COLO829 (cell line): ENCODE data around the gene SLC13A2.
"Not testable (repeated sequence)": the region's sequence is repeated elsewhere in the genome, so short reads cannot be mapped to it uniquely, and the experiment has no call there.

Experiments used
- DNase-seq: peaks from one replicate; pipeline ENCODE4 v3.0.0; 2012; ENCODE audit warnings: low spot score

Gene SLC13A2, protein sequence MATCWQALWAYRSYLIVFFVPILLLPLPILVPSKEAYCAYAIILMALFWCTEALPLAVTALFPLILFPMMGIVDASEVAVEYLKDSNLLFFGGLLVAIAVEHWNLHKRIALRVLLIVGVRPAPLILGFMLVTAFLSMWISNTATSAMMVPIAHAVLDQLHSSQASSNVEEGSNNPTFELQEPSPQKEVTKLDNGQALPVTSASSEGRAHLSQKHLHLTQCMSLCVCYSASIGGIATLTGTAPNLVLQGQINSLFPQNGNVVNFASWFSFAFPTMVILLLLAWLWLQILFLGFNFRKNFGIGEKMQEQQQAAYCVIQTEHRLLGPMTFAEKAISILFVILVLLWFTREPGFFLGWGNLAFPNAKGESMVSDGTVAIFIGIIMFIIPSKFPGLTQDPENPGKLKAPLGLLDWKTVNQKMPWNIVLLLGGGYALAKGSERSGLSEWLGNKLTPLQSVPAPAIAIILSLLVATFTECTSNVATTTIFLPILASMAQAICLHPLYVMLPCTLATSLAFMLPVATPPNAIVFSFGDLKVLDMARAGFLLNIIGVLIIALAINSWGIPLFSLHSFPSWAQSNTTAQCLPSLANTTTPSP

DNA sequence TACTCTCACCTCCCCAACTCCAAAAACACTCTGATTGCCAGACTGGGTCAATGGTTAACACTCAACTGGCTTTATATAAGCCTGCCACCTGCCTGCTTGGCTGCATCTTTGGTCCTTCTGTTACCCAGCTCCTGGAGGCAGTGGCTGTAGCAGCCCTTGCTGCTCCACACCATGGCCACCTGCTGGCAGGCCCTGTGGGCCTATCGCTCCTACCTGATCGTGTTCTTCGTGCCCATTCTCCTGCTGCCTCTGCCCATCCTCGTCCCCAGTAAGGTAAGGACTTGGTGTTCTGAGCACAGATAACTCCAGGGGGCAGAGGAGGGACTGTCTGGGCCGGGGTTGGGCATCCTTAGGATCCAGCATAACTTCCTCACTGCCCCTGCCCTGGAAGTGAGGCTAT is at the start of gene SLC13A2:
Gene SLC13A2, plus strand, starts transcription at position 103 of the 400 bp plus-strand sequence. Its CDS starts 69 bp downstream, at position 172.
- no peak for DNase-seq

DNA sequence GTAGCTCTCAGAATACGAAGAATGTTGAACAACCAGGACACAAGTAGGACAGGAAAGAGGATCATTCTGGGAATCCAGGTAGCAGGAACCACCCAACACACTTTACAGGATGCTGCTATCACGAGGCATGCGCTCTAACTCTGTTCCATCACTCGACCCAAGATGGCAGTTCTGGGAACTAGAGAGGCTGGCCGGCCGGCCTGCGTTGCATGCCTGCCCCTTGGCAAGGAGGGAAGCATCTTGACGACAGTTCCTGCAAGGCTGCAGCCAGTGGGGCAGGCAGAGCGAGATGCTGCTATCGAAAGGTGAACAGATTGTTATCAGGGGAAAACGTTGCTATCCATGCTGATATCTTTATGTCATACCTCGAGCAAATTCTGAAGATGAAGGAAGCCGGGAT is 48.2 kb upstream of the SLC13A2 start:
- DNase-seq, result no peak

DNA sequence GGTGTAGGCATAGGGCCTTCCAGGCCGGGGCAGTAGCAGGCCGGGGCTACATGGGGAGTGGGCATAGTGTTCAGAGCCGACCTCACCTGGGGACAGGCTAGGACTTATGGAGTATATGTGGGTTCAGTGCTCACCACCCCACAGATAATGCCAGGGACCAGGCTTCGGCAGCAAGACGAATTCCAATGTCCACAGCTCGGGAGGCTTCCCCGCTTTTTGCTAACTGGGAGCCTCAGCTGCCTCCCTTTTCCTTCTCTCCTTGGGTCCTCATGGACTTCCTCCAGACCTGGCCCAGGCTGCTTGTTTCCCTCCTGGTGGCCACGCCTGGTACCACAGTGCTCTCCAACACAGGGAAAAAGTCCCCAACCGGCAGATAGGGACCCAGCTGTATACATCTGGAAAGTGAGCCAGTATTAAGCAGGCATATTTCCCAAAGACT is 47.3 kb upstream of the SLC13A2 start:
- no peak for DNase-seq

DNA sequence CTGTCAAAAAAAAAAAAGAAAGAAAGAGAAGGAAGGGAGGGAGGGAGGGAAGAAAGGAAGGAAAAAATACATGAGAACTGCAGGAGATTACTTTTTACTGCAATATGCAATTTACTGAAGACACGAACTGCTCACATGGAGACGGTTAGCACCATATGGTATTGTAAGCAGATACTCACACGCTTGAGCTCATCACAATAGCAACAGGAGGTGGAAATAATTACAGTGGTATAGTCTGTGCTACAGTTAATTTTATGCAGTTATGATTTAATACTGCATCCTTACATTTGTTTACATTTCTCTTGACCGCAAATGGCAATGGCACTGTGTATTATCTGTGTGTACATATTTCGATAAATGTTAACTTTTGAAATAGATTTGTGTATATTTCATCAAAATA is 46.1 kb upstream of the SLC13A2 start:
- DNase-seq, result no peak

DNA sequence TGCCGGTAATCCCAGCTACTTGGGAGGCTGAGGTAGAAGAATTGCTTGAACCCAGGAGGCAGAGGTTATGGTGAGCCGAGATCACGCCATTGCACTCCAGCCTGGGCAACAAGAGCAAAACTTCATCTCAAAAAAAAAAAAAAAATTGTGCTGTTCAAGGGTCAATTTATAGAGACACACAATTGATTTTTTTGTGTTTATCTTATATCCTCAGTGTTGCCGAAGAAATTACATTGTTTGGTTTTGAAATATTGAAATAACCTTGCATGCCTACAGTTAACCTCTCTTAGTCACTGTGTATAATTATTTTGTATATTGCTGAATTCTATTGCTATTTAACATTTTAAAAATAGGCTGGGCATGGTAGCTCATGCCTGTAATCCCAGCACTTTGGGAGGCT is 45.5 kb upstream of the SLC13A2 start:
- not testable (repeated sequence) for DNase-seq

DNA sequence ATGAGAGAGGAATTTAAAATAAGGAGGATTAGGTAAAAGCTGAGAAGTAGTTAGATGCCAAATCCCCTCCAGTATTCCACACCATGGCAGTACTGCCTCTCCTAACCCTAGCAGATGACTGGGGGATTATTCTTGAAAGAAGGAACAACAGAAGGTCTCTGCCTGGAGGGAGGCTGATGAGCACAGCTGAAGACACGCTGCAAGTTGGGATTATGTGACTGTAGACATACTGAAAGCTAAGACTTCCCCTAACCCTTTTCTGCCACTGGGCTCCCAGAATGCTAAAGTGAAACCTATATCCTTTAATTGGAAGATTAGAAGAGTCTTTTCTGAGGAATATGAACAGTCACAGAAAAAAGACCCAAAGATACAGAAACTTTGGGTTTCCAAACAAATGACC is 39.7 kb upstream of the SLC13A2 start:
- no peak for DNase-seq

DNA sequence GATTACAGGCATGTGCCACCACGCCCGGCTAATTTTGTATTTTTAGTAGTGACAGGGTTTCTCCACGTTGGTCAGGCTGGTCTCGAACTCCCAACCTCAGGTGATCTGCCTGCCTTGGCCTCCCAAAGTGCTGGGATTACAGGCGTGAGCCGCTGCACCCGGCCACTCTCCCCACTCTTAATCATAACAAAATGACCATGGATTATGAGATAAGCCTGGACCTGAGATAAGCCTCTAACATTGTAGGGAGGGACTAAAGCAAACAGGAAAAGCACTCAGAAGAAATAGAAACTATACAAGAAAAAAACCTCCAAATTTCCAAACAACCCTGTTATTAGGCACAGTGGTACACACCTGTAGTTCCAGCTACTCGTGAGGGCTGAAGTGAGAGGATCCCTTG is 39.1 kb upstream of the SLC13A2 start:
- not testable (repeated sequence) for DNase-seq

DNA sequence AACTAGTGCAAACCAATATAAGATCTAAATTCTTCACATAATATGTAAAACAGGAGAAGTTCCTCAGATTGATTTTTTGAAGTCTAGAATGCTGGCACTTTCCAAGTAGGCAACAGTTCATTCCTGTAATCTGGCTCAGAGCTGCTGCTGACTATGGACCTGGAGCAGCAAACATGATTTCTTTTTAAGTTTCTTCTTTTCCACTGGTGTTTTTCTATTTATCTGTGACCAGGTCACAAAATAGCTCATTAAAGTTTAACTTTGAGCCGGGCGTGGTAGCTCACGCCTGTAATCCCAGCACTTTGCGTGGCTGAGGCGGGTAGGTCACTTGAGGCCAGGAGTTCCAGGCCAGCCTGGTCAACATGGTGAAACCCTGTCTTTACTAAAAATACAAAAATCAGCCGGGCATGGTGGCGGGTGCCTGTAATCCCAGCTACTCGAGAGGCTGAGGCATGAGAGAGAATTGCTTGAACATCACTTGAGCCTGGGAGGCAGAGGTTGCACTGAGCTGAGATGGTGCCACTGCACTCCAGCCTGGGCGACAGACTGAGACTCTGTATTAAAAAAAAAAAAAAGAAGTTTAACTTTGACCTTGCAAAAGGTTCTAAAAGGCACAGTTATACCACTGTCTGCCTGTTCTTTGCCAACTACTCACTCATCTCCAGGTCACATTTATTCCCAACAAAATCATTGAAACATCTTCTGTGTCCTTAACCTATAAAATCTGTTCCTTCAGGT is 29.4 kb upstream of the SLC13A2 start:
- DNase-seq, result no peak

DNA sequence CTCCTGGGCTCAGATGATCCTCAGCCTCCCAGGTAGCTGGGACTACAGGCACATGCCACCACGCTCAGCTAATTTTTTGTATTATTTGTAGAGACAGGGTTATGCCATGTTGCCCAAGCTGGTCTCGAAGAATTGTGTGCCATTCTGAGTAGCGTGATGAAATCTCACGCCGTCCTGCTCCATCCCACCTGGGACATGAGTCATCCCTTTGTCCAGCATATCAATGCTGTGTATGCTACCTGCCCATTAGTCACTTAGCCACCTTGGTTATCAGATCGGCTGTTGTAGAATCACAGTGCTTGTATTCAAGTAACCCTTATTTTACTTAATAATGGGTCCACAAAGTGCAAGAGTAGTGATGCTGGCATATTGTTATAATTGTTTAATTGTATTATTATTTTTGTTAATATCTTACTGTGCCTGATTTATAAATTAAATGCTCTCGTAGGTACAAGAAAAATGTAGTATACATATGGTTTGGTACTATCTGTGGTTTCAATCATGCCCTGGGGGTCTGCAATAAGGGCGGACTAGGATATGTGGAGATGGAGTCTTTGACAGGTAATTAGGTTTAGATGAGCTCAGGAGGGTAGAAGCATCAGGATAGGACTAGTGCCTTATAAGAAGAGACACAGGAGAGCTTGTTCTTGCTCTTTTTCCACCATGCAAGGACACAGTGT is 26.6 kb upstream of the SLC13A2 start:
- no peak for DNase-seq

DNA sequence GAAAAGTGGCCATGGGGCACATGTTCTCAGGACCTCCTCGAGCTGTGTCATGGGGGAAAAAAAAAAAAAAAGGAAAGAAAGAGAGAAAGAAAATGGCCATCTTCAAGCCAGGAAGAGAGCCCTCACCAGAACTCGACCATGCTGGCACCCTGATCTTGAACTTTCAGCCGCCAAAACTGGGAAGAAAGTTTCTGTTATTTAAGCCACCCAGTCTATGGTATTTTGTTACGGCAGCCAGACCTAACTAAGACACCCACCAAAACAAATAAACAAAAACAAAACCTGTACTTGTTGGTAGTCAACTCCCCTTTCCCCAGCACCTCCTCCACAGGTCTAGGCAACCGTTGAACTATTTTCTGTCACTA is 26.1 kb upstream of the SLC13A2 start:
- no peak for DNase-seq

DNA sequence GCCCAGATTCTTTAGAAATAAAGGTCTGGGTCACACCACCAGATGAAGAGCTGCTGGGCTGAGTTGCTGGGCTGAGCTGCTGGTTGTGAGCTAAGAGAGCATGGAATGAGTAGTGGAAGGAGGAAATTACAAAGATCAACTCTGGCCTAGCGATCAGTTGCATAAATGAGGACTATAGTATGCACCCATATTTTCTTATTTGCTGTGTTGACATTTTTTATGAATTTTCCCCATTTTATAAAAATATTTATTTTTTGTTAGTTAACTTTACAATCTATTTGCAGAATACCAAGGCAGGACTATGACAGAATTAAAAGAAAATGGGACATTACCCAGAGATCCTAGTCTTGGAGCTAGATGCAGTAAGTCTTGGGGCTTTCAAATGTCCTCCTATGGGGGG is 23.6 kb upstream of the SLC13A2 start:
- no peak for DNase-seq

DNA sequence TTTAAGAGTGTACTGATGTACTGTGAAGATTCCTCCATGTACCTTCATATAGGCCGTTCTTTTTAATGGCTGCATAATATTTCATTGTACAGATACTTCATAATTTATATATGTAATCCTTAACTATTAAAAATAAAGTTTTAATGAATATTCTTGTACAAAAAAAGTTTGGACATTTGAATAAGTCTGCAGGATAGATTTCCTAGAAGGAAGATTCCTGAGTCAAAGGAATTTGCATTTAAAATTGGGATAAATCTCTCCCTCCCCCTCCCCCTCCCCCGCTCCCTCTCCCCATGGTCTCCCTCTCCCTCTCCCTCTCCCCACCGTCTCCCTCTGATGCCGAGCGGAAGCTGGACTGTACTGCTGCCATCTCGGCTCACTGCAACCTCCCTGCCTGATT is 15.6 kb upstream of the SLC13A2 start:
- no peak for DNase-seq

DNA sequence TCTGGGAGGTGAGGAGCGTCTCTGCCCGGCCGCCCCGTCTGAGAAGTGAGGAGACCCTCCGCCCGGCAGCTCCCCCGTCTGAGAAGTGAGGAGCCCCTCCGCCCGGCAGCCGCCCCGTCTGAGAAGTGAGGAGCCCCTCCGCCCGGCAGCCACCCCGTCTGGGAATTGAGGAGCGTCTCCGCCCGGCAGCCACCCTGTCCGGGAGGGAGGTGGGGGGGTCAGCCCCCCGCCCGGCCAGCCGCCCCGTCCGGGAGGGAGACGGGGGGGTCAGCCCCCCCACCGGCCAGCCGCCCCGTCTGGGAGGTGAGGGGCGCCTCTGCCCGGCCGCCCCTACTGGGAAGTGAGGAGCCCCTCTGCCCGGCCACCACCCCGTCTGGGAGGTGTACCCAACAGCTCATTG is 14.6 kb upstream of the SLC13A2 start:
- DNase-seq, result not testable (repeated sequence)

DNA sequence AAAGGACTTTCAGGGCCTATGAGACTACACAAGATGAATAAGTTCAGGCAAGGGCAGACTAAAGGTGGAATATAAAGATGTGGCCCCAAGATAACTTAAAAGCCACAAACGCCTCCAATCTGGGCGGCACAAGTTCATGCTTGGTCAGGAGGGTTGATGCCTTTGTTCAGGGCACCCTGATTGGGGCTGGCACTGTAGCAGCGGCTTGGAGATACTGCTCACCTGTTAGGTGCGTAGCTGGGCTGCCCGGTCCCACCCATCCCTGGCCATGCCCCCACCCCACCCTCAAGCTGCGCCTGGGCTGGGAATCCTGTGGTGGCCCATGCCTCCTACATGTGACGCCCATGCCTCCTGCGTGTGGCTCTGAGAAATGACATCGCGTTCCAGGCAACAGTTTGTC is 12.5 kb upstream of the SLC13A2 start:
- DNase-seq, result no peak

DNA sequence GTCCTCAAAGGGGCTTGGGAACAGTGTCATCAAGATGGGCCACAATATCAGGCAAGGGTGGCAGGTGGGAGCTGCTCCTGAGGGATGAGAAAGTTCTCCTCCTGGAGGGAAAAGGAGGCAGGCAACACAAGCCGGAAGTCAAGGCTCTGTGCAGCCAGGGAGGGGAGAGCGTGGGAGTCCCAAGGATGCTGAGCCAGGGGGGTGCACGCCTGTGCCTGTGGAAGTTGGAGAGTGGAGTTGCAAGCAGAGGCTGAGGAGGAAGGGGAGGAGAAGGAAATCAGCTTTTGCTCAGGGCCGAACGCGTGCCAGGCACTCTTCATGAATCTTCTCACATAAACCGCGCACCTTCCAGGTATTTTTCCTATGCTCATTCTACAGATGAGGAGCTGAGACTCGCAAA is 7.4 kb upstream of the SLC13A2 start:
- DNase-seq, result no peak

DNA sequence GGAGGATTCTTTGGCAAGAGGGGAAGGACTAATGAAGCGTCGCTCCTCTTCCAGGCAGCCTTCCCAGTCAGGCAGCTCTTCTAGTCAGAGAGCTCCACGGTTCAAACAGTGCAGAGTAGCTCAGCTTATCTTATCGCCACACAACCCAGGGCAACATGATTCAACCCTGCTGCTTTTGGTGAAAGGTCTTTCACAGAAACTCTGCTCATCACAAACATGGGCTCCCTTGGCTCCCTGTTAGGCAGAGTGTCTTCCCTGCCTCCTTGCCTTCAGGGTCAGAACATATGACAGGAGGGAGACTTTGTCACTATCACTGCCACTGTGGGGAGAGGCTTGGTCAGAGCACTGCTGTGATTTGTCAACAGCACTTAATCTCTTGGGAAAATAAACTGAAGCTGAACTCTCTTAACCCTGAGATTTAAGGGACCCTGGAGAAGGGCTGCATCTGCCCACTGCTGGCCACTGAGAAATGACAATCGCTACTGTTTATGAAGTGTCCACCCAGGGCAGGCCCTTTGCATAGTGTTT is 6.9 kb upstream of the SLC13A2 start:
- no peak for DNase-seq

DNA sequence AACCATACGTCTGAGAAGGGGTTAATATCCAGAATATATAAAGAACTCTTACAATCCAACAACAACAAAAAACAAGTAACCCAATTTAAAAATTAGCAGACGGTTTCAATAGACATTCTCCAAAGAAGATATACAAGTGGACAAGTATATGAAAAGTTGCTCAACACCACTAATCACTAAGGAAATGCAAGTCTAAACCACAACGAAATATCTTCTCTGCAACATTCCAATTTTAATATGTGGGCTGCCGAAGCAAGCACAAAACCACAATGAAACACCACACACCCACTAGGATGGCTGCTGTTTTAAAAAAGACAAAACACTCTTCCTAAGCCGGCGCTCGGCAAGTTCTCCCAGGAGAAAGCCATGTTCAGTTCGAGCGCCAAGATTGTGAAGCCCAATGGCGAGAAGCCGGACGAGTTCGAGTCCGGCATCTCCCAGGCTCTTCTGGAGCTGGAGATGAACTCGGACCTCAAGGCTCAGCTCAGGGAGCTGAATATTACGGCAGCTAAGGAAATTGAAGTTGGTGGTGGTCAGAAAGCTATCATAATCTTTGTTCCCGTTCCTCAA is 5.9 kb upstream of the SLC13A2 start:
- DNase-seq, result no peak

DNA sequence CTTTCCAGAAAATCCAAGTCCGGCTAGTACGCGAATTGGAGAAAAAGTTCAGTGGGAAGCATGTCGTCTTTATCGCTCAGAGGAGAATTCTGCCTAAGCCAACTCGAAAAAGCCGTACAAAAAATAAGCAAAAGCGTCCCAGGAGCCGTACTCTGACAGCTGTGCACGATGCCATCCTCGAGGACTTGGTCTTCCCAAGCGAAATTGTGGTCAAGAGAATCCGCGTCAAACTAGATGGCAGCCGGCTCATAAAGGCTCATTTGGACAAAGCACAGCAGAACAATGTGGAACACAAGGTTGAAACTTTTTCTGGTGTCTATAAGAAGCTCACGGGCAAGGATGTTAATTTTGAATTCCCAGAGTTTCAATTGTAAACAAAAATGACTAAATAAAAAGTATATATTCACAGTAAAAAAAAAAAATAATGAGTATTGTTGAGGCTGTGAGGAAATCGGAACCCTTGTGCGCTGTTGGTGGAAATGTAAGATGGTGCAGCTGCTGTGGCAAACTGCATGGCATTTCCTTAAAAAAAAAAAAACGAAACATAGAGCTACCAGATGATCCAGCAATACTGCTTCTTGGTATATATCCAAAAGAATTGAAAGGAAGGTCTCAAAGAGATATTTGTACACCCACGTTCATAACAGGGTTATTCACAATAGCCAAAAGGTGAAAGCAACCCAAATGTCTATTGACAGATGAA is 5.3 kb upstream of the SLC13A2 start:
- DNase-seq, result not testable (repeated sequence)

DNA sequence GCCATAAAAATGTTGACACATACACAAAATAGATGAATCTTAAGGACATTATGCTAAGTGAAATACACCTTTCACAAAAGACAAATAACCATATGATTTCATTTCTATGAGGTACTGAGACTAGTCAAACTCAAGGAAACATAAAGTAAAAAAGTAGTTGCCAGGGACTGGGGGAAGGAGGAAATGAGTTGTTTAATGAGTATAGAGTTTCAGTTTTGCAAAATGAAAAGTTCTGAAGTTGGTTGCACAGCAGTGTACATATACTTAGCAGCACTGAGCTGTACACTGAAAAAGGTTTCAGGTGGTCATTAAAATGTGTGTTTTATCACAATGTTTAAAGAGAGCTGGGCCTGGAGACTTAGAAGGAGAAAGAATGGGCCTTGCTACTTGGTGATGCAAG is 4.7 kb upstream of the SLC13A2 start:
- DNase-seq, result no peak

DNA sequence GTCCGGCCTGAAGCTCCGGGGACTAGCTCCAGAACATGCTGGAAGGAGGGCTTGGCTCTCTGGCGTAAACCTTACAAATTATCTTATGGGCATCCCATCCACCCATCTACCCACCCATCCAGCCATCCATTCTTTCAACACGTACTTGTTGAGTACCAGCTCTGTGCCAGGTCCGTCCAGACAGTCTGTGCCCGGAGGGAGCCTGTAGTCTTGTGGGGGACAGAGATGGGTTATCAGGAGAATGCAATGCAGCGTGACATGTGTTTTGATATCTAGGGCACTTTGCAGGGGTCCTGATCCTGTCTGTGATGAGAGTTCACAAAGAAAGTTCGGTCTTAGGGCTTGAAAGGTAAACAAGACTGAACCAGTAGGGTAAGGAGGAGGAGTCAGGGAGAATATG is 4.1 kb upstream of the SLC13A2 start:
- DNase-seq, result no peak

DNA sequence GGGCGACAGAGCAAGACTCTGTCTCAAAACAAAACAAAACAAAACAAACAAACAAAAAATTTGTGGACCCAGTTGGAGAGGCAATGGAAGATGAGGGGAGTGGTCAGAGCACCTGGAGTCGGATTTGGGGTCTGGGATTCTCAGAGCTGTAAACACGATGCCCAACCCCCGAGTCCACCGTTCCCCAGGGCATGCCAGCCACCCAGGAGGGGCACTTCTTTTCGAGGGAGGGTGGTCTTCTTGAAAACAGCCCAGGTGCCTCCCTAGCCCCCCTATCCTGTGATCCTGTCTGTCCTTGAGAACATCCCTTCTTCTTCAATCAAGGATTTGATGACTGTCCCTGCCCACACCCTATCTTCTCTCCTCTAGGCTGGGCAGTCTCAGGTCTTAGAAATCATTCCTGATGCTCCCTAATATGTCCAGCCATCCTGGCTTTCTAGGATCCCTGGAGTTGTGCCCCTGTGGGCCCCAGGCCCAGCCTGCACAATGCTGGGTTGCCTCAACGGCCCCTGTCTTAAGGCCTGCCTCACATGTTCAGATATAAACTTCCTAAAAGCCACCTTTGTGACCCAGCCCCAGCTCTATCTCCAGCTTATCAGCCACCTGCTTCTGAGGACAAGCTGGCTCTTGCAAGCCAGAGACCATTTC is 3.1 kb upstream of the SLC13A2 start:
- DNase-seq, result no peak
